Endothelial cell of umbilical vein (primary cell): ENCODE data around the gene EID2B.

ENCODE experiments used
- EZH2 ChIP-seq: IDR thresholded peaks from 2 replicates; pipeline ENCODE4 v1.6.1; 2012; ENCODE audit warnings: borderline replicate concordance, low read depth, mild to moderate bottlenecking, moderate library complexity, low read length, inconsistent platforms; ENCODE audit not compliant: severe bottlenecking
- POLR2A ChIP-seq: IDR thresholded peaks from 2 replicates; pipeline ENCODE4 v1.6.1; 2012; ENCODE audit warnings: low read depth, mild to moderate bottlenecking, control low read depth, low read length
- POLR2AphosphoS5 ChIP-seq: IDR thresholded peaks from 2 replicates; pipeline ENCODE4 v1.6.1; 2012; ENCODE audit warnings: low read depth, mild to moderate bottlenecking, control low read depth, low read length, moderate library complexity; ENCODE audit not compliant: insufficient read depth
- TF ChIP-seq, protein P1 (sequence below), 2 donors: IDR thresholded peaks; 1 replicate in 1 of 2; 2 replicates in 1 of 2; pipeline ENCODE4 v1.5.1; 2011; ENCODE audit warnings: low read length in 2 of 2, mild to moderate bottlenecking in 2 of 2, moderate library complexity in 2 of 2, control low read depth in 1 of 2, inconsistent platforms in 1 of 2, low read depth in 1 of 2; ENCODE audit not compliant: insufficient read depth in 1 of 2; ENCODE audit errors: extremely low read depth in 1 of 2

DNA sequence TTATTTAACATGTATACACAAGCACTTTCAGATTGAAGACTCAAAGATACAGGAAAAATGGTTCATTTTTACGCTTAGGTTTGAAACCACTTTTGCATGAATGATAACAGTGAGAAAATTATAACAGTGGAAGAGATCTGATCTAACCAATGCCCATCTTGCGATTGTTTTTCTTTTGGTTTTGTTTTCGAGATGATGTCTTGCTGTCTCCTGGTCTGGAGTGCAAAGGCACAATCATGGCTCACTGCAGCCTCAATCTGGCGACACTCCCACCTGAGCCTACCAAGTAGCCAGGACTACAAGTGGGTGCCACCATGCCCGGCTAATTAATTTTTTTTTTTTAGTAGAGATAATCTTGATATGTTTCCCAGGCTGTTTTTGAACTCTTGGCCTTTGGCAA lies 17.5 kb upstream of the EID2B start:
- TF ChIP-seq, protein P1, sequence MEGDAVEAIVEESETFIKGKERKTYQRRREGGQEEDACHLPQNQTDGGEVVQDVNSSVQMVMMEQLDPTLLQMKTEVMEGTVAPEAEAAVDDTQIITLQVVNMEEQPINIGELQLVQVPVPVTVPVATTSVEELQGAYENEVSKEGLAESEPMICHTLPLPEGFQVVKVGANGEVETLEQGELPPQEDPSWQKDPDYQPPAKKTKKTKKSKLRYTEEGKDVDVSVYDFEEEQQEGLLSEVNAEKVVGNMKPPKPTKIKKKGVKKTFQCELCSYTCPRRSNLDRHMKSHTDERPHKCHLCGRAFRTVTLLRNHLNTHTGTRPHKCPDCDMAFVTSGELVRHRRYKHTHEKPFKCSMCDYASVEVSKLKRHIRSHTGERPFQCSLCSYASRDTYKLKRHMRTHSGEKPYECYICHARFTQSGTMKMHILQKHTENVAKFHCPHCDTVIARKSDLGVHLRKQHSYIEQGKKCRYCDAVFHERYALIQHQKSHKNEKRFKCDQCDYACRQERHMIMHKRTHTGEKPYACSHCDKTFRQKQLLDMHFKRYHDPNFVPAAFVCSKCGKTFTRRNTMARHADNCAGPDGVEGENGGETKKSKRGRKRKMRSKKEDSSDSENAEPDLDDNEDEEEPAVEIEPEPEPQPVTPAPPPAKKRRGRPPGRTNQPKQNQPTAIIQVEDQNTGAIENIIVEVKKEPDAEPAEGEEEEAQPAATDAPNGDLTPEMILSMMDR (IDR thresholded peaks at IDR 0.05; ENCODE audit: extremely low read depth in 1 of 2, insufficient read depth in 1 of 2, low read depth in 1 of 2, low read length in 2 of 2): no peak
- TF ChIP-seq POLR2AphosphoS5 (no peak), POLR2A (no peak), EZH2 (no peak)
